GM21423 (cell line): Measurements from ENCODE around the gene CASQ2.

Experiments
- ATAC-seq: cut with Tn5 transposase; IDR thresholded peaks from one replicate; pipeline ENCODE4 v1.9.1; 2021; ENCODE audit warnings: mild to moderate bottlenecking, moderate library complexity; ENCODE audit not compliant: unreplicated experiment

CASQ2 gene

GRCh38 chr1:115702959-115703358, 65.6 kb downstream of the CASQ2 start:
- ATAC-seq, result no peak

GRCh38 chr1:115701090-115701489, 67.4 kb downstream of the CASQ2 start:
- ATAC-seq, result no peak

DNA sequence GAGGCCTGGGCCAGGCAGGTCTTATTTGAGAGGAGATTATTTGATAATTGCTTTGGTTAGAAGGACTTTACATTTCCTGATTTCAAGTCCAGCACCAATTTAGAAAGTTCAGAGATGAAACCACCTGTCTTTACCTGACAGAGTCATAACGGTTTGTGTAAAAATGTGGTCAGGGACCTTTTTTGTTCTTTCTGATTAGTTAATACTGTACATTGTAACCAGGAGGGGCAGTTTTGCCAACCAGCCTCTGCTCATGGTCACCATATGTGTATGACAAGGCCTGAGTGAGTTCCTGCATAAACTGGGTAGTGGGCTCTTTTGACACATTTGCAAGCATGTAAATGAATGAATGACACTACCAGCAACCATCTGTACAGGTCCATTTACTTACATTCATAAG, 70.9 kb downstream of the CASQ2 start:
- ATAC-seq, result no peak

GRCh38 chr1:115694805-115695204, 73.7 kb downstream of the CASQ2 start:
- no peak for ATAC-seq

- no peak for ATAC-seq
Measured at GRCh38 chr1:115692224-115692623, 76.3 kb downstream of the CASQ2 start.

DNA sequence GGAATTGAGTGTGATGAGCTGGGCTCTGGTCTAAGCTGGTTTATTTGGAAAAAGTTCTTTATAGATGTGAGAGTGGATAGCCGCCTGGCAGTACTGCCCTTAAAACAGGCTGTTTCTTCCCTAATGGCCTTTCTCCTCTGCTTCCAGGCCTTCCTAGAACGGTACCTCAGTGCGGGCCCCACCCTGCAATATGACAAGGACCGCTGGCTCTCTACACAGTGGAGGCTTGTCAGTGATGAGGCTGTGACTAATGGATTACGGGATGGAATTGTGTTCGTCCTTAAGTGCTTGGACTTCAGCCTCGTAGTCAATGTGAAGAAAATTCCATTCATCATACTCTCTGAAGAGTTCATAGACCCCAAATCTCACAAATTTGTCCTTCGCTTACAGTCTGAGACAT, 77.5 kb downstream of the CASQ2 start:
- ATAC-seq, result no peak

DNA sequence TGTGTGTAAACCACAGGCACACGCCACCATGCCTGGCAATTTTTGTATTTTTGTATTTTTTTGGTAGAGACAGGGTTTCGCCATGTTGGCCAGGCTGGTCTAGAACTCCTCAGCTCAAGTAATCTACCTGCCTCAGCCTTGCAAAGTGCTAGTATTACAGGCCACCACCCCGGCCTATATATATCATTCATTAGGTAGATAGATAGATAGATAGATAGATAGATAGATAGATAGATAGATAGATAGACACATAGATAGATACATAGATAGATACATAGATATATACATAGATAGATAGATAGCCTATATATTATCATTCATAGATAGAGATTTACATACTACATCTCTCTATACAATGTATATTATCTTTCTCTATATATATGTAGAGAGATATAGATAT, 80.8 kb downstream of the CASQ2 start:
- no peak for ATAC-seq

- ATAC-seq, result no peak
Measured at GRCh38 chr1:115685029-115685705, 83.3 kb downstream of the CASQ2 start.

- ATAC-seq, result no peak
Measured at GRCh38 chr1:115682792-115683191, 85.7 kb downstream of the CASQ2 start.

DNA sequence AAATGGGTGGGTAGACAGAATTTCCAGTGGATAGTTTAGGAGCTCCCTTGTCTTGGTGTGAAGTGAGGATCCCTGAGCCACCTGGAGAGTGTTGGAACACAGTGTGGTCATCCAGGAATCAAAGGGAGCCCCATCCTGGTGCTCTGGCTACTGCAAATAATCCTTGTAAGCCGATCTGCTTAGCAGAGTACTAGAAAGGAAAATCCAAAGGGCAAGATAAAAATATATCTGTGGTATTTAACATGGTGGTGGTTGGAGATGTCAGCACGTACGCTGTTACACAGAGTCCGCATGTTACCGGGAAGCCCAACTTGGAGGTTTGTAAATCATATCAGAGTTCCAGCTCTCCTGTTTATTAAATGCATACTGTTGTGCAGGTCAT, 87.8 kb downstream of the CASQ2 start:
- no peak for ATAC-seq

GRCh38 chr1:115679141-115679611, 89.3 kb downstream of the CASQ2 start:
- no peak for ATAC-seq

GRCh38 chr1:115678141-115678540, 90.4 kb downstream of the CASQ2 start:
- ATAC-seq, result no peak

DNA sequence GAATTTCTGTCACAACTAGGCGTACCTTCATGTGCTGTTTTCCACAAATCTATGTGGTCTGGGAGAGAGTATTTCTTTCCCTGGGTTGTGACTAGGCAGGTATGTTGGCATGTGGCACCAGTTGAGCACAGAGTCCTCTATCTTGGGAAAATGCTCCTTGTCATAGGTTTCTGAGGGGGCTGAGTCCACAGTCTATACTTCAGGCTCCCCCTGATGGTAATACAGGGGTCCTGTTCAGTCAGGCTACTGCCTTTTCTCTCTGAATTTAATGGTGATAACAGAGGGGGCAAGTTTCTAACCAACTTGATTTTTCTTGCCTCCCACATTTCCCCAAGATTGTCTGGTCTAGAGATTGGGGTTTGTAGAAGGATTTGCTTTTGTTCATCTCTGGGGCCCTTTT, 90.9 kb downstream of the CASQ2 start:
- ATAC-seq, result no peak

DNA sequence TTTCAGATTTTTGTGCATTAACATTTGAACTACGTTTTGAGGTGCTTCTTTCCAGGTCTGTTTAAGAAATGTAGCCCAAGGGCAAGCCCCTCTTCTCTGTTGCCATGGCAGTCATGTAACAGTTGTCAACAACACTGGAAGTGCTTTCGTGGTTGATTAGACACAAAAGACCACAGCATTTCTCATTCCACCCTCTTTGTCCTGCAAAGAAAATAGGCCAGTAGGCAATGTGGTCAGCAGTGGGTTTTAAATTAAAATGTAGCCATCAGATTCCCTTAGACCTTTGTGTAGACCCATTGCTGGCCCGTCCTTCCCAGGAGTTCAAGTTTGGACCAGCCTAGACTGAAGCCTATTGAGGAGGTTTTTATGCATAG, 91.3 kb downstream of the CASQ2 start:
- ATAC-seq, result no peak

DNA sequence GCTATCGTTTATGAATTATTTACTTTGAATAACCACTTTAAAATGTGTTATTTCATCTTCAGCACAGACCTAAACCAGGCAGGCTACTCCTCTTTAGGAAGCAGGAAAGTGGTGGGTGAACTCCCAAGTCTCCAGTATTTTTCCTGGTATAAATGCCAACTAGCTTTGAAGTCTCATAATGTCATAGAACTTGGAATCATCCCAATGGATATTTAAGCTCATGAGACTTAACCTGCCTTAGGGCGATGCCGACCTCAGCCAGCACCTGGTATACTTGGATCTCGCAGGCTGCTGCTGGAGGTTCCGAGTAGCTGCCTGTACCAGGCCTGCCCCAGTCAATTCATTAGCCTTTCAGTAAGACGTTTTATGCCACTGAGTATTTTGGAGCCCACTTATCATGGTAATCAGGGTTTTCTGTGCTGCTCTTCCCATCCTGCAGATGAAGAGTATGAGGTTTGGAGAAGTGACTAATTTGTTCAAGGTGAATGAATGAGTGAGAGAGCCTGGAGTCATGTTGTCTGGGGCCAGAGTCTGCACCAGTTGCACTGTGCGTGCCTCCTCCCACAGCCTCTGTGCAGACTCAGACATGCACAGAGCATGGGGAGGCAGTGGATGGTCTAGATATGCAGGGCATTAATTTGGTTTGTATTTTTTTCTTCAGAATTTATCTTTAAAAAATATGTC, 91.9 kb downstream of the CASQ2 start:
- no peak for ATAC-seq

GRCh38 chr1:115672224-115673009, 96.1 kb downstream of the CASQ2 start:
- no peak for ATAC-seq

DNA sequence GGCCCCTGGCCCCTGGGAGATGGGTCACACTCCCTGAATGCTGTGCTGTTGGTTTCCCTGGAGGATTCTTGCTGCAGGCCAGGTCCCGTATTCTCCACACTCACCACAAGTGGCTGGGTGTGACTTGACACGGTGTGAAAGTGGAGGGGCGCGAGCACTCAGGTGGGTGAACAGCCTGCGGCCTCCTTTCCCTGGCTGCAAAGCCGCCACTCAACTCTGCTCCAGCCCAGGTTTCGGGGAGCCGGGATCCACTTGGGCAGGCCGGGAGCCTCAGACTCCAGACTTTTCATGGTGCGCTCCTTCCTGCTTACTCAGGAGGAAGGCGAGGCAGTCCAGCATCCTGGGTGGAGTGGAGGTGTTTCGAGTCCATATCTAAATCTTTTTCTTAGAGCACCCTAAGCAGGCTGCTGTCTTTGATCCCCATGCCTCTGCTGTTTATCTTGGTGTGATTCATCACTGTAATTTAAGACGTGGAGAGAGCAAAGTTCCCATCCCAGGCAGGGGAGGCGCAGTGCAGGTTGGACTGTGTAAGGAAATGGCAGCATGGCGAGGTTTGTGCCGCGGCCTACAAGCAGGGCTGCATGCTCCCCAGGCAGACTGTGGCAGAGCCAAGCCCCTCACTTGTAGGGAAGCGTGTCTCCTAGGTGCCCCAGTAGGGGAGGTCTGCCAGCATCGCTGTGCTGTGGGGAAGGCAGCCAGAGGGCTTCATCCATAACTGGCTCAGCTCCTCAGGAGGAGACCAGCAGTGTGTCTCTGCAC, 97.2 kb downstream of the CASQ2 start:
- ATAC-seq, result no peak

DNA sequence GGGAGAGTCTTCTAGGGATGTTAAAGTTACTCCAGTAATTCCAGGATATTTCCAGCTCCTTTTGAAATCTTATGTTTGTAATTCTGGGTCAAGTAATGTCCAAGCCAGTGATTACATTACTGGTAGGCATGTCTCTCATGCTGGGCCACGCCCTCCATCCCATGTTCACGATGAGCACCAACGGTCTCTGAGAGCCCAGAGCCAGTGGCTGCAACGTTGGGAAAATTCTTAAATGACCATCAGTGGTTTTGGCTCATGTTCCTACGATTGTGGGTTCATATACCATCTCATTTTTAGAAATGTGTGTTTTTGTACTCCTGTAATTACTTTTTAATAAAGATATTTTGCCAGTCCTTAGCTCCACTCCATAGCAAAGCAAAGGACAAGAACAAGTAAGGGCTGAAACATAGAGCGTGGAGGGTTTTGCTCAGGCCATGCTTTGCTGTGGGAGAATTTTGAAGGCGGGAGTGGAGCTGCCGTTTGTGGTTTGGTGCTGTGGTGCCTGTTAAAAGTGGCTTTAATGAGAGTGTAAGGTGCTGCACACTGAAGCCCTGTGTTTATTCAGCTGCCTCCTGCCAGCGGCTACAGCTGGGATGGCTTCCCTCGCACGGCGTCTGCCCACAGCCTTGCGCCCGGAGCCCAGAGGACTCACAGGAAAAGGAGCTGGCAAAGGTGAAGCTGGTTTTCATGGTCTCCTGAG, 97.9 kb downstream of the CASQ2 start:
- no peak for ATAC-seq

DNA sequence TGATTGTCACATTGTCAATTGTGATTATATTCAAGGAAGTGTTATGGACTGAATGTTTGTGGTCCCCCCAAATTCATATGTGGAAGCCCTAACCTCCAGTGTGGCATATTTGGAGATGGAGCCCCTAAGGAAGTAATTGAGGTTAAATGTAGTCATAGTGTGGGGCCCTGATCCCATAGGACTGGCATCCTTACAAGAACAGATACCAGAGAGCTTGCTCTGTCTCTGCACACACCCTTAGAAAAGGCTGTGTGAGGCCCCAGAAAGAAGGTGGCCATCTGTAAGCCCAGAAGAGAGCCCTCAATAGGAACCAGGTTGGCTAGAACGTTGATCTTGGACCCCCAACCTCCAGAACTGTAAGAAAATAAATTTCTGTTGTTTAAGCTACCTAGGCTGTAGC, 98.6 kb downstream of the CASQ2 start:
- ATAC-seq, result no peak

DNA sequence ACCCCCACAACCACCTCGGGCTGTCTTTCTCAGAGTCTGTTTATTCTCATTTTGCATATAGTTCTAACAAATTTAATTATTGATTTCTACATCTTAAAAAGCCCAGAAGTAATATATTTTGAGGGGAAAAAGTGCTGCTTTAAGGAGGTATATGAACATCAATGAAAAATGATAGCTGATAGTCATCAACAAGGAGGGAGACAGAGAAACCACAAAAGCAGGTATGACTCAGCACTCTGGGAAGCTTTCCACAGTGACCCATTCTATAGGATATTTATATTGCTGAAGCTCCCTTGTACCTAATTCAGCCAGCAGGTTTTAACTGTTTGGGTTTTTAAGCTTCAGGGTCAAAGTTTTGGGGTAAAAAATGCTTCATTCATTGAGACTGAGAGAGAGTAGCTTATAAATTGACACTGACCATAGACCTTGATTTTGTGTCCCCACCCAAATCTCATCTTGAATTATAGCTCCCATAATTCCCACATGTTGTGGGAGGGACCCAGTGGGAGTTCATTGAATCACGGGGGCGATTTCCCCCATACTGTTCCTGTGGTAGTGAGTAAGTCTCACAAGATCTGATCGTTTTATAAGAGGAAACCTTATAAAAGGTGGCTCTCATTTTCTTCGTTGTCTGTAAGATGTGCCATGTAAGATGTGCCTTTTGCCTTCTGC, 99.4 kb downstream of the CASQ2 start:
- ATAC-seq, result no peak
